HT1080 (cell line): ENCODE data around the gene MRPL50. TPM values are rescaled to one million over a fixed set of nuclear protein-coding genes. Genes with fewer than 3 reads are reported as not detected.
"Not testable (repeated sequence)": the region's sequence is repeated elsewhere in the genome, so short reads cannot be mapped to it uniquely, and the experiment has no call there.

ENCODE experiments used
- DNase-seq: peaks from one replicate; pipeline ENCODE4 v3.0.0-alpha.2; 2015; ENCODE audit warnings: low read depth
- total RNA-seq: library from RNA; depleted of rRNA; stranded (reverse); fragments of >200 nt; shearing (Covaris generic); gene quantifications from 2 replicates; pipeline ENCODE4 v1.2.3, GENCODE V29; 2014

MRPL50 gene
- total RNA-seq, 1 experiment from 2014 or later, result 25.2 TPM

DNA sequence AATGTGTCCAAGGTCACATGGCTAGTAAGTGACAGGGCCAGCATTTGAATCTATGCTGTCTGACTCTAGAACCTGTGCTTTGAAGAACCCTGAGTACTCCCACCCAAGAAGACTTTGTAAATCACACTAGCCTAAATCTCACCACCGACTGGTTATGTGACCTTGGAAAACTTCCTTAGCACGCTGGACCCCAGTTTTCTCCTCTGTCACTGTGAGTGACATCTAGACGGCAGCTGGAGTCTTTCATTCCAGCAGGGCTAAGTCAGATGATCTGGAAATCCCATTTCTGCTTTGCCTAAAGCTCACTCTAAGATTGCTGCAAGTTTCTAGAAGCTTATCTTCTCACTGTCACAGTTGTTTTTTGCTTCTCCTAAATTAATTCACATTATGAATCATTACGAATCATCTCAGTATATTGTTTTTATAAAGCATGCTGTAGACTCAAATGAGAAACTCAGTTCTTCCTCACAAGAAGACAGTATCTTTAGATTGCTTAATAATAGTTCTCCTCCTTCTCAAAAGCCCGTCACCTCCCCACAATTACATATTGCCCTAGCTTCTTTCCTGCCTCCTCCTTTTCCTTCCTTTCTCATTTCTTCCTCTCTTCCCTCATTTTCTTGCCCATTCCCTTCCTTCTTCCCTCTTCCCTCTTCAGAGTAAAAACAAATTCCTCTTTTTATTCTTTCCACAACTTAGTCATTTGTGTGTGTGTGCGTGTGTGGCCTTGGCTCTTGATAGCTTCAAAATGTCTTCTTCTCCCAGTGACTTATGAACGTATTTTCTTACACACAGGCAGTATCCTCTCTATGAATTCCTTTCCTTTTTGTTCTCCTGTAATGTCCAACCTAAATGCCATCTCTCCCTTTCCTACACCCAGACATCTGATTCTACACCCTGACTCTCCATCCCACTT is 20.4 kb upstream of the MRPL50 start:
- no peak for DNase-seq

DNA sequence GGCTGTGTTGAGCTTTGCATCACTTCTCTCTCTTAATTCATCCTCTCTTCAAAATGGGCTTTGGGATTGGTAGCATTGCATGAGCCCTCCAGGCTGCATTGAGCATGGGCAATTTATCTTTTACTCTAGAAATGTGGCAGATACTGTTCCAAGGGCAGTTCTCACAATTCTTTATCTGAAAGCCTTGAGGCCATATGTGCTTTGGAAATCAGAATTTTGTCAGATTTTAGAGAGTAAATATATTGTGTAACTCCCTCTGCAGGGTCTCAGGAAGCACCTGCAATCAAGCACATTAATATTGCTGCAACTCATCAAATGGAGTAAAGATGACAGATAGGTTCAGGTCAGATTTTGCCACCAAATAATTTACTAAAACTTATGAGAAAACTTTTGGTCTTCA is 19.6 kb upstream of the MRPL50 start:
- no peak for DNase-seq

DNA sequence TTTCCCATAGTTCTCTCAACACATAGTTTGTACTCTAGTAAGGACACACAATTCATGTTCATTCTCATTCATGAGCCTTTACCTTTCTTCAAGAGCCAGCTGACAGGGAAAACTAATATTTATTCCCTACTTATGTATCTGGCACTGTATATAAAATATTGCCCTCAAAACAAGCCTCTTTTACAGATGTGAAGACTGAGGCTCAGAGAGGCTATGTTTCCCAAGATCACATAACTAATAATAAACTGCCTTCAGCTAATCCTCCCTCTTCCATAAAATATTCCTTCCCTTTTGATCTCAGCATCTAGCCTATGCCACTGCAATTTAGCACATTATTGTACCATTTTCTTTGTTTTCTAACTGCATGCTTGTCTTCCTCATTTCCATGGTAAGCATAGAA is 19.0 kb upstream of the MRPL50 start:
- no peak for DNase-seq

DNA sequence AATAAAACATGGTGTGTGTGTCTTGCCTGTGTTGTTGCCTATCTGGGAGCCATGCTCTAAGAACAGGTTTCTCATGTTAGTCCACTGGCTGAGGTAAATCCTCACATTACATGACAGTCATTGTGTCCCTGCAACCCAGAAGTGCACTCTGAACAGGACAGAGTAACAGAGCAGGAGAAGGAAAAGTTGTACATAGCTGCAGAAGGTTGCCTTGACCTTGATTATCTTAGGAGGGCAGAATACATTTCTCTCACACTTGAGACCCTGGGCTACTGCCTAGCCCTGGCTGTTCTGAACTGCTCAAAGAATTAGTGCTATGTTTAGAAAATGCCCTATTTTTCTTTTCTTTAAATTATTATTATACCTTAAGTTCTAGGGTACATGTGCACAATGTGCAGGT is 17.2 kb upstream of the MRPL50 start:
- no peak for DNase-seq

DNA sequence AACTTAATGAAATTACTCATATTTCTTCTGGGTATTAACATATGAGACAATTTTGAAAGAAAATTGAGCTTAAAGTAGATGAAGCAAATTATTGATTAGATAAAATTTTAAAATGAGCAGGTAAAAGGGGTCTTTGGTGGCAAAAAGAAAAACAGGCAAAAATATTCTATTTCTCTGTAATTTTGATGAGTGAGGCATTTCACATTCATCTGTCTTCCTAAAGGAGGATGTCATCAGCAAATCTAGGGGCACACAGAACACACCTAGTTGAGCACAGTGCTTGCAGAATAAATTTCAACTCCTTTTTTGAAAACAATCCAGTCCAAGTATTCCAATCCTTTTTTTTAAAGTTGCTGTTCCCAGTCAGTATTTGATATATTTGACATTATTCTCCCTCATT is 16.4 kb upstream of the MRPL50 start:
- DNase-seq, result no peak

DNA sequence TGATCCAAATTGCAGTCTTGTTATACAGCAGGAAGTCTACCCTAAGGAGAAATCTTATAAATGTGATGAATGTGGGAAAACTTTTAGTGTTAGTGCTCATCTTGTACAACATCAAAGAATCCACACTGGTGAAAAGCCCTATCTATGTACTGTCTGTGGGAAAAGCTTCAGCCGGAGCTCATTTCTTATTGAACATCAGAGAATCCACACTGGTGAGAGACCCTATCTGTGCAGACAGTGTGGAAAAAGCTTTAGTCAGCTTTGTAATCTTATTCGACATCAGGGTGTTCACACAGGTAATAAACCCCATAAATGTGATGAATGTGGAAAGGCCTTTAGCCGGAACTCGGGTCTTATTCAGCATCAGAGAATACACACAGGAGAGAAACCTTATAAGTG is 10.7 kb upstream of the MRPL50 start:
- no peak for DNase-seq

DNA sequence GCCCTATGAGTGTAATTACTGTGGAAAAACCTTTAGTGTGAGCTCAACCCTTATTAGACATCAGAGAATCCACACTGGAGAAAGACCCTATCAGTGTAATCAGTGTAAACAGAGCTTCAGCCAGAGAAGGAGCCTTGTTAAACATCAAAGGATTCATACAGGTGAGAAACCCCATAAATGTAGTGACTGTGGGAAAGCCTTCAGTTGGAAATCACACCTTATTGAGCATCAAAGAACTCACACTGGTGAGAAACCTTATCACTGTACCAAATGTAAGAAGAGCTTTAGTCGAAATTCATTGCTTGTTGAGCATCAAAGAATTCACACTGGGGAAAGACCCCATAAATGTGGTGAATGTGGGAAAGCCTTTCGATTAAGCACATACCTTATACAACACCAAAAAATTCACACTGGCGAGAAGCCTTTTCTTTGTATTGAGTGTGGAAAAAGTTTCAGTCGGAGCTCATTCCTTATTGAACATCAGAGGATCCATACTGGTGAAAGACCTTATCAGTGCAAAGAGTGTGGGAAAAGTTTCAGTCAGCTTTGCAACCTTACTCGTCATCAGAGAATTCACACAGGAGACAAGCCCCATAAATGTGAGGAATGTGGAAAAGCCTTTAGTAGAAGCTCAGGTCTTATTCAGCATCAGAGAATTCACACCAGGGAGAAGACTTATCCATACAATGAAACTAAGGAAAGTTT is 10.1 kb upstream of the MRPL50 start:
- no peak for DNase-seq

DNA sequence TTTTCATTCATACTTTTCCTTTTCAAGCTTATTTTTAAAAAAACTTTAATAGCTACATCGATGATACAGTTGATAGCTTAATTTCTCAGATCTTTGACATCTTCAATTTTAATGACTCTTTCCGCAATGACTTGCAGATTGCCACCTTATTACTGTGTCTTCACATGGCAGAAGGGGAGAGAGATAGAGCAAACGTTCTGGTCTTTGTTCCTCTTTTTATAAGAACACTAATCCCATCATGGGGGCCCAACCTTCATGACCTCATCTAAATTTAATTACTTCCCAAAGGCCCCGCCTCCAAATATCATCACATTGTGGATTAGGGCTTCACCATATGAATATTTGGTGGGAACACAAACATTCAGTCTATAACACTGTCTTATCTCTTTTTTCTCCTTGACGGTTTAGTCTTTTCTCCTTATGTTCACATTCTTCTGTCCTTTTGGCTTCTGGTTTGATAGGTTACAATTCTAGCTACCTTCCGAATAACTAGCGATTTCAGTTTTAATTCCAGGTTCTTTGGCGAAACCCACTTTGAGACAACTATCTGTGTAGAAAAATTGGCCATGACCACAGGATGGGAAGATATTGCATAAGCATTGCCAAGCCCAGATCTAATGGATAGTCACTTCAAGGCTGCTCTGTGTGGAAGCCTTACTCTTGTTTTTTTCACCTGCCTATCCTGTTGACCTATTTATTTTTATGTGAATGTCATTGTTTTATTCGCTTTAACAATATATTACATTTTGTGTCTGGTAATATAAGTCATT is 5.3 kb upstream of the MRPL50 start:
- DNase-seq, result no peak

DNA sequence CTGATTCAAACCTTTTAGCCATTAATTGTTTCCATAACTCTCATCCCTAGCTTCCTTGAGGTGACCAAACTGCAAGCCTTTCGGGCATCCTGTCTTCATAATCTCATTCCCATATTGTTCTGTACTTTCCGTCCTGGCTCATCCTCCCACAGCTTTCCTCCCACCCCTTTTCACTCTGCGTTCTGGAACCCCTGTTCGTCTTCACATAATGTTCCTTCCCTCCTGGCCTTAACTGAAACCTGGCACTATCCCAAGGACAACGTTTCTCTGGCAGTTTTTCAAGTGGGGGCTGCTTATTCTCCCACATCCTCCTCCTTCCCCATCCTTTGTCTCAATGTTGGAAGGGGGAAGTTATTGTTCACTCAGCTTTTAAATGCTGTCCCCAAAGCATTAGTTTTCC is 1.7 kb upstream of the MRPL50 start:
- DNase-seq, result no peak

DNA sequence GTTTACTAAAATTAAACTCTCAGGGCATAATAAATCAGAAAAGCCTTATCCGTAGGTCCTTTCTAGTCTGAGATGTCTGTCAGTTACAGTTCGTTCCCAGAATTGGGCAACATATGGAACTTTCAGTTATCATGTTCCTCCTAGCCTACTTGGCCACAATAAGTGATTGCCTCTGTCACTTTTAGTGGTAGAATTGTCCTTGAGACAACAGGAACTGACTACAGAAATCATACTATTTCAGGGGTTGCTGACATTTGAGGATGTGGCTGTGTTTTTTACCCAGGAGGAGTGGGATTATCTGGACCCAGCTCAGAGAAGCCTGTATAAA is 1.2 kb upstream of the MRPL50 start:
- DNase-seq, result no peak

DNA sequence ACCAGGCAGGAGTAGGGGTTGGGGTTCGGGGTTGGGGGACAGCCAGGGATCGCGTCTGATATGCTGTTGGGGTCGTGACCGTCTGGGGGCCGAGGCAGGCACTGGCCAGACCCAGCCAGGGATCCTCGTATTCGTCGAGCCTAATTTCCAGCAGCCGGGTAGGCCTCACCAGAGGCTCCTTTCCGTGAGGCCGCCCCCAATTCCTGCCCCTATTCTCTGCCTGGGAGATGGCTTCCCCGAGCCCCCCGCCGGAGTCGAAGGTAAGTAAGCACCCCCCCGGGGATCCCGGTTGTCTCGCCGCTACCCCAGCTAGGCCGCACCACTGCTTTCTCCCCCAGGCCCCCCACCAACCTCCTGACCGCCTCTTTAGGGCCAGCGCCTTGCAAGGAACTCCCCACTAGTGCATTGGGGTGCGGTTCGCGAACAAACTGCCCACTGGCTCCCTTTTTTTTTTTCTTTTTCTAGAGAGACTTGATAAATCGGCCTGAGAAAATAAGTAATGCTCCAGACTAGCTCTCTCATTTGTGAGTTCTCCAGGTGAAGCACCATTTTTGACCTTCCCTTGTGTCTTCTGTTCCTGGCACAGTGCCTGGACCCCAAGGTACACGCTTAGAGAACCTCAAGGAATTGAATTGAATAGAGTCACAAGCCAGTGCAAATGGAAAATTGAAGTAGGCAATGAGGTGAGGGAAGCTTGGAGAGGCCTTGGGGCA is 668 bp upstream of the MRPL50 start:
- DNase-seq, result peak; percentile 2

DNA sequence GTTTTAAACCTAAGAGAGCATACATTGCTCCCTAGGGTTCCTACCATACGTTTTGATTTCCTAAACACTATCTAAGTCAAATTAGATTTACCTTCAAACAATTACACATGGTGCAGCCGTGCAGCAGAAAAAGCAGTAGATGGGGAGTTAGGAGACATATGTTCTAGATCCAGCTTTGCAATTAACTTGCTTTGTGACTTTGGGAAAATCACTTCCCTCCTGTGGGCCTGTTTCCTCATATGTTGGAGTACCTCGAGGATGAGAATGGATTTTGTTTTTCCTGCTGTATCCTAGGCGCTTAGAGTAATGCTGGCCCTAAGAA is 711 bp downstream of the MRPL50 start:
- no peak for DNase-seq

DNA sequence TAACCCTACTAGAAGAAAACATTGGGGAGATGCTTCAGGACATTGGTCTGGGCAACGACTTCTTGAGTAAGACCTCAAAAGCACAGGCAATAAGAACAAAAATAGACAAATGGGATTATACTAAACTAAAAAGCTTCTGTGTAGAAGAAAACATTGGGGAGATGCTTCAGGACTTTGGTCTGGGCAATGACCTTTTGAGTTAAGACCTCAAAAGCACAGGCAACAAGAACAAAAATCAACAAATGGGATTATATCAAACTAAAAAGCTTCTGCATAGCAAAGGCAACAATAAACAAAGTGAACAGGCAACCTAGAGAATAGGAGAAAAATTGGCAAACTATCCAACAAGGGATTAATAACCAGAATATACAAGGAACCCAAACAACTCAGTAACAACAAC is 3.7 kb downstream of the MRPL50 start:
- DNase-seq, result no peak

DNA sequence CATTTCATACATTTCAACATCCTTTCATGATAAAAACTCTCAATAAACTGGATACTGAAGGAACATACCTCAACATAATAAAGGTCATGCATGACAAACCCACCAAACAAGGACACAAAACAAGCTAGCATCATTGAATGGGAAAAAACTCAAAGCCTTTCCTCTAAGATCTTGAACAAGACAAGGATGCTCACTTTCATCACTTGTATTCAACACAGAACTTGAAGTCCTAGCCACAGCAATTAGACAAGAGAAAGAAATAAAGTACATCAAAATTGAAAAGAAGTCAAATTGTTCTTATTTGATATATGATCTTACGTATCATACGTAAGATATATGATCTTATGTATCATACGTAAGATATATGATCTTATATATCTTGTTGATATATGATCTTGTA is 5.3 kb downstream of the MRPL50 start:
- DNase-seq, result no peak

DNA sequence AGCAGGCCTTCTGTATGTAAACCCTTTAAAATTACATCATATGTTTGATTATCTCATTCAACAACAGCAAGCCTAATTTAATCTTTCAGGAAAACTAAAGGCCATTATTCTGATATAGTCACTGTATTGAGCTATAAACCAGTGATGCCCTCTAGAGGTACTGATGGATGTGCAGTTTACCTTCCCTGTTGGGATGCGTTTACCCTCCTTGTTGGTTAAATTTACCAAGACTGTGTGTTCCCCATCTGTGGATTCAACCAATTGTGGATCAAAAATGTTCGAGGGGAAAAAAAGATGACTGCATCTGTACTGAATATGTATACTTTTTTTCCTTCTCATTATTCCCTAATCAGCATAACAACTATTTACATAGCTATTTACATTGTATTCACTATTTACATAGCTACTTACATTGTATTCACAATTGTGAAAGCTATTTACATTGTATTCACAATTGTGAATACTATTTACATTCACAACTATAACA is 9.9 kb downstream of the MRPL50 start:
- DNase-seq, result no peak

DNA sequence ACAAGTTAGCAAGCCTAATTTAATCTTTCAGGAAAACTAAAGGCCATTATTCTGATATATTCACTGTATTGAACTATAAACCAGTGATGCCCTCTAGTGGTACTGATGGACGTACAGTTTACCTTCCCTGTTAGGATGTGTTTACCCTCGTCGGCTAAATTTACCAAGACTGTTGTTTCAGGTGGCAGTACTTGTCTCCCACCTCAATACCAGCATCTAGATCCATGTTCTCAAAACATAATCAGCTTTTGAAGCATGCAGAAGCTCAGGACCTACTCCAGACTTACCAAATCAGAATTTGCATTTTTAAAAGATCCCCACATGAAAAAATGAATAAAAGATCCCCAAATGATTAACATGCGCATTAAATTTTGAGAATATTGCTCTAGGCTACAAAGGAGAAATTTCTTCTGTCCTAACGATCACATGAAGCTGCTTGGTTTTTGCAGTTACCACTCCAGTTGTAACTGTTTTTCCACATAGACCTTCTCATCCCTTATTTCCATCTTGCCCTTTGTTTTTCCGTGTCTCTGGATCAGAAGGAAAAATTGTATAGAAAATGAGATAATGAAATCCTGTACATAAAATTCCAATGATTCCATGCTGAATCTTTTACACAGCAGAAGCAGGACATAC is 10.4 kb downstream of the MRPL50 start:
- peak; percentile 20 for DNase-seq

DNA sequence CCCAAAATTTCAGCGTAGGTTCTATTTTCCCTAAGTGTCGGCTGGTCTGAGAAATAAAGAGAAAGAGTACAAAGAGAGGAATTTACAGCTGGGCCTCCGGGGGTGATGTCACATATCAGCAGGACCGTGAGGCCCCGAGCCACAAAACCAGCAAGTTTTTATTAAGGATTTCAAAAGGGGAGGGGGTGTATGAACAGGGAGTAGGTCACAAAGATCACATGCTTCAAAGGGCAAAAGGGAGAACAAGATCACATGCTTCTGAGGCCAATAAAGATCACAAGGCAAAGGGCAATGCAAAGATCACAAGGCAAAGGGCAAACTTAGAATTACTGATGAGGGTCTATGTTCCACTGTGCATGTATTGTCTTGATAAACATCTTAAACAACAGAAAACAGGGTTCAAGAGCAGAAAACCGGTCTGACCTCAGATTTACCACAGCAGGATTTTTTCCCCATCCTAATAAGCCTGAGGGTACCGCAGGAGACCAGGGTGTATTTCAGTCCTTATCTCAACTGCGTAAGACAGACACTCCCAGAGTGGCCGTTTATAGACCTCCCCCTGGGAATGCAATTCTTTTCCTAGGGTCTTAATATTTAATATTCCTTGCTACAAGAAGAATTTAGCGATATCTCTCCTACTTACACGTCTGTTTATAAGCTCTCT is 13.4 kb downstream of the MRPL50 start, which contains the start of gene BAAT:
BAAT (minus strand) TSS at position 134 of the 664 bp plus-strand sequence. CDS start 13,602 bp downstream, outside the sequence.
- DNase-seq, result not testable (repeated sequence)

DNA sequence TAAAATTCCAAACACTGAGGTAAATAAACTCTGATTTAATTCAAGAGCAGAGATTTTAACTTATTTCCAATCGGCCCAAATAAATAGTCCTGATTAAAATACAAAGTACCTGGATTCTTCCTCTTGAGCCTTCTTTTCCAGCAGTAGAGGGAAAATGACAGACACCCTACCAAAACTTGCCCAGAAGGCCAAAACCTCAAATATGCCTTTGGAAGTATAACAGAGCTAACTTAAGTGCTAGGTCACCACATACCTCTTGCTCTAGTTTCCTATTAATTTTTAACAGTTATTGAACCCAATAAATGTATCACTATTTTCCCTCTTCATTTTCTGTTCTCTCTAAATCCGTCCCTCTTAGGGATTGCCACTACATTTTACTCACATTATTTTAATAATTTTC is 15.1 kb downstream of the MRPL50 start:
- DNase-seq, result no peak

DNA sequence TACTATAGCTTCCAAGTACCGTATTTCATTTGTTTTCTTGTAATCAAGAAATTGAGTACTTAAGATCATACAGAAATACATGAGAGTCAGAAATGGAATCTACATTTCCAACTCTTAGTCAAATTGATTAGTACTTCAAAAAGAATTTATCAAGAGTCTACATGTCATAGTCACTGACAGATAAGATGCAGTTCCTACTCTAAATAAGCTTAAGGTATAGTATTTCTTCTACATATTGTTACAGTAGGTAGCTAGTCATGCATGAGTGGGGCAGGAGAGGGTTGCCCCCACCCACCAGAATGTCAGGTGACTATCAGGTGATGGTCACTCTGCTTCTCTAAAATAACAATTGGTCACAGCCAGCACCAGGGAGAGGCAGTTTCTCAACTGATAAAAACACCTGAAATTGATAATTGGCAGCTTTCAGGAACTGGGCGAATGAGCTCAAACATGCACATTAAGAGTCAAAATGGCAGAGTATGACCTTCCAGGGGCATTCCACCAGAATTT is 16.5 kb downstream of the MRPL50 start:
- DNase-seq, result no peak

DNA sequence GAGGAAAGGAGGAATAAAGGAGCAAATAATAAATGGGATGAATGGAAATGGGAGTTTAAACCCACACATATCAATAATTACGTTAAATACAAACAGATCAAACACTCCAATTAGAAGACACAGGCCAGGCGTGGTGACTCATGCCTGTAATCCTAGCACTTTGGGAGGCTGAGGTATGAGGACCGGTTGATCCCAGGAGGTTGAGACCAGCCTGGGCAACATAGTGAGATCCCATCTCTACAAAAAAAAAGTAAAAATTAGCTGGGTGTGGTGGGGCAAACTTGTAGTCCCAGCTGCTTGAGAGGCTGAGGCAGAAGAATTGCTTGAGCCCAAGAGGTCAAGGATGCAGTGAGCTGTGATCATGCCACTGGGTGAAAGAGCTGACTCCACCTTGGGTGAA is 17.3 kb downstream of the MRPL50 start:
- no peak for DNase-seq
